Ishikawa (cell line): Measurements from ENCODE around the gene CCDC78.

Experiments
- CEBPB ChIP-seq: IDR thresholded peaks from 2 replicates; pipeline ENCODE4 v1.6.1; 2012
- CREB1 ChIP-seq: IDR thresholded peaks from 2 replicates; pipeline ENCODE4 v1.6.1; 2012; ENCODE audit warnings: low read depth
- EGR1 ChIP-seq: IDR thresholded peaks from 2 replicates; pipeline ENCODE4 v1.6.1; 2012
- EP300 ChIP-seq: IDR thresholded peaks from 2 replicates; pipeline ENCODE4 v1.6.1; 2012; ENCODE audit warnings: borderline replicate concordance
- FOXM1 ChIP-seq: IDR thresholded peaks from 2 replicates; pipeline ENCODE4 v1.6.1; 2012; ENCODE audit warnings: low read depth, borderline replicate concordance
- MAX ChIP-seq: IDR thresholded peaks from 2 replicates; pipeline ENCODE4 v1.6.1; 2012
- NFIC ChIP-seq: IDR thresholded peaks from 2 replicates; pipeline ENCODE4 v1.6.1; 2012
- RAD21 ChIP-seq: IDR thresholded peaks from 2 replicates; pipeline ENCODE4 v1.6.1; 2012; ENCODE audit warnings: low read depth
- REST ChIP-seq: IDR thresholded peaks from 2 replicates; pipeline ENCODE4 v1.6.1; 2012; ENCODE audit warnings: low read depth, mild to moderate bottlenecking
- TAF1 ChIP-seq: IDR thresholded peaks from 2 replicates; pipeline ENCODE4 v1.6.1; 2012; ENCODE audit warnings: low read depth, mild to moderate bottlenecking
- TCF12 ChIP-seq: IDR thresholded peaks from 2 replicates; pipeline ENCODE4 v1.6.1; 2012; ENCODE audit warnings: low read depth
- TEAD4 ChIP-seq: IDR thresholded peaks from 2 replicates; pipeline ENCODE4 v1.6.1; 2012
- YY1 ChIP-seq: IDR thresholded peaks from 2 replicates; pipeline ENCODE4 v1.6.1; 2012; ENCODE audit warnings: low read depth
- ZBTB7A ChIP-seq: IDR thresholded peaks from 2 replicates; pipeline ENCODE4 v1.6.1; 2012; ENCODE audit warnings: low read depth
- TF ChIP-seq, protein P1 (sequence below): IDR thresholded peaks from 2 replicates; pipeline ENCODE4 v1.6.1; 2012

The CCDC78 gene

DNA sequence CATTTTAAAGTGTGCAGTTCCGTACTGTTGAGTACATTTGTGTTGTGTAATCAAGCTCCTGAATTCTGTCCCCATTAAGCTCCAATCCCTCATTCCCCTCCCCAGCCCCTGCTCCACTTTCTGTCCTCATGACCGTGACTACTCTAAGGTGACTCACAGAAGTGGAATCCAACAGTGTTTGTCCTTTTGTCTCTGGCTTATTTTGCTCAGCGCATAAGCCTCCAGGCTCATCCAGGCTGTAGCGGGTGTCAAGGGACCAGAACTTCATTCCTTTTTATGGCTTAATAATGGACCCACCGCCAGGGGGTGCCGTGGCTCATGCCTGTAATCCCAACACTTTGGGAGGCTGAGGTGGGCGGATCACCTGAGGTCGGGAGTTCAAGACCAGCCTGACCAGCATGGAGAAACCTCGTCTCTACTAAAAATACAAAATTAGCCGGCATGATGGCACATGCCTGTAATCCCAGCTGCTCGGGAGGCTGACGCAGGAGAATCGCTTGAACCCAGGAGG, 13.4 kb downstream of the CCDC78 start:
- TF ChIP-seq RAD21 (peak; percentile 35), EP300 (0 out of 2 replicates have a peak, but pooled peaks have one; percentile 37), TEAD4 (peak; percentile 5; the same call in 1 of the 2 replicates), CEBPB (peak; percentile 50; the same call in 1 of the 2 replicates)
- TF ChIP-seq, protein P1, sequence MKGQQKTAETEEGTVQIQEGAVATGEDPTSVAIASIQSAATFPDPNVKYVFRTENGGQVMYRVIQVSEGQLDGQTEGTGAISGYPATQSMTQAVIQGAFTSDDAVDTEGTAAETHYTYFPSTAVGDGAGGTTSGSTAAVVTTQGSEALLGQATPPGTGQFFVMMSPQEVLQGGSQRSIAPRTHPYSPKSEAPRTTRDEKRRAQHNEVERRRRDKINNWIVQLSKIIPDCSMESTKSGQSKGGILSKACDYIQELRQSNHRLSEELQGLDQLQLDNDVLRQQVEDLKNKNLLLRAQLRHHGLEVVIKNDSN = 0 out of 2 replicates have a peak, but pooled peaks have one; percentile 15

DNA sequence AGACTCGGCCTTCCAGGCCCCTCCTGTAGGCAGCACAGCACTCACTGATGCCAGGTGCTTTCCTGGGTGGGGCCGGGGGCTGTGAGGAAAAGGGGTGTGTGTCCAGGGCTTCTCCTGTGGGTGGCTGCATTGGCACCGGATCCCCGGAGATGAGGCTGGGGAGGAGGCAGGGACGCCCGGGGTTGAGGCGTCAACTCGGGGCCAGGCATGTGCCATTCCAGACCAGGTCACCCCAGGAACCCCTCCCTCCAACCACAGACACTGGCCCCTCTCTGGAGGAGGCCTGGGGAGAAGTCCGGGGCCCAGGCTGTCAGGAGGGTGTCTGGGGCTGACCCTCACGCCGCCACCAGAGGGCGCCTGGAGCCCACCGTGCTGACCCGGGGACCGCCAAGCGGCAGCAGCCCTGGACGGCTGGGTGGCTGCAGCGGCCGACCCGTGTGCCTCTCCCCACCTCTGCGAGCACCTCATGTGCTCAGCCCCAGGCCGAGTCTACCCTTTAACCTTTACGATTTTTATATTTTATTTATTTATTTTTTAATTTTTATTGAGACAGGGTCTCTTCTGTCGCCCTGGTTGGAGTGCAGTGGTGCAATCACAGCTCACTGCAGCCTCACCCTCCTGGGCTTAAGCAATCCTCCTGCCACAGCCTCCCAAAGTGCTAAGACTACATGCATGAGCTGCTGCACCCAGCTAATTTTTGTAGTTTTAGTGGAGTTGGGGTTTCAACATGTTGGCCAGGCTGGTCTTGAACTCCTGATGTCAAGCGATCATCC, 14.5 kb downstream of the CCDC78 start:
- TF ChIP-seq RAD21 = peak; percentile 90
- no peak for TF ChIP-seq TAF1

DNA sequence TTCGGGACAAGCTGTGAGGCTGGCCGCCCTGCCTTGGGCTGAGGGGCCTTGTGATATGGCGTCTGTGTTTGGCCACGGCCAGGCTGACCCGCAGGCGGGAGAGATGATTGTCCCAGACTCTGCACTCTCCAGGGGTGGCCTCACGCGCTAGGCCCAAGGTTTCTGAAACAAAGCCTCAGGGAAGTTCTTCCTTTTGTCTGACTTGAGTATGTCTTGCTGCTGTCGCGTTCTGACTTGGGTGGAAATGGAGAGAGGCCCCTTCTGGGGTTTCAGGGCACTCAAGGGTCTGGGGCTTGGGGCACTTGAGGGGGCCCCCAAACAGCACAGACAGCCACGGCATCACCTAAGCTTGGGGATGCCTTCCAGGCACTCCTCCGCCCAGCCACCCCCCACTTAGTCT, 15.2 kb downstream of the CCDC78 start:
- TF ChIP-seq RAD21 (no peak), TEAD4 (no peak), TAF1 (no peak), MAX (no peak), CEBPB (no peak)

DNA sequence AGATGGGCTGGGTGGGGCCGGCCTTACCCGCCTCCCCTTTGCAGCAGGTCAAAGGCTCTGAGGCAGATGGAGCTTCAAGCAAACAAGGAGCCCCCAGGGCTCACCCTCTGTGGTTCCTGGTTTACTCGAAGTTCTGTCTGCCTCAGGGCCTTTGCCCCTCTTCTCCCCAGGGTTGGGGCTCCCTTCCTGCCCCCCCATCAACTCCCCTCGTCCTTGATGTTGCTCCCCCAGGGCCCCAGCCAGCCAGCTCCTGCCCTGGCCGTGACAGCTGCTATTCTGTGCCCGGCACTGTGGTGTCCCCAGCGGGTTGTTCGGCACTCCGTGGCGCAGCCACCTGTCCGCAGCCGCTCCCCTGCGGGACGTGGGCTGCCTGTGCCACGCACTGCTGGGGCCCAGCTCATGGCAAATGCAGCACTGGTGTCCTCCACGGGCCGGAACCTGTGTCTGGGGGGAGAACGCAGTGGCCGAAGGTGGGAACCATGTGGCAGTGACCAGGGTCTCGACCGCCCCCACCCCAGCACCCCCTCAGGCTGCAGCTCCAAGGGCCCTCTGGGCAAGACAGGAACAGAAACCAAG, 15.7 kb downstream of the CCDC78 start:
- TF ChIP-seq FOXM1 (no peak), CEBPB (no peak), TAF1 (no peak)

- TF ChIP-seq FOXM1 = peak; percentile 93
- TF ChIP-seq CREB1 = no peak
- TF ChIP-seq EGR1 = peak; percentile 68
Measured at GRCh38 chr16:709566-710499, 16.4 kb downstream of the CCDC78 start.

GRCh38 chr16:708959-709358, 17.3 kb downstream of the CCDC78 start:
- TF ChIP-seq TCF12 (no peak), CREB1 (no peak), TAF1 (no peak), NFIC (no peak), EP300 (no peak), YY1 (no peak), CEBPB (no peak), RAD21 (no peak), TEAD4 (no peak), MAX (no peak), ZBTB7A (no peak), REST (no peak), EGR1 (no peak), FOXM1 (no peak)
- TF ChIP-seq, protein P1 = no peak

DNA sequence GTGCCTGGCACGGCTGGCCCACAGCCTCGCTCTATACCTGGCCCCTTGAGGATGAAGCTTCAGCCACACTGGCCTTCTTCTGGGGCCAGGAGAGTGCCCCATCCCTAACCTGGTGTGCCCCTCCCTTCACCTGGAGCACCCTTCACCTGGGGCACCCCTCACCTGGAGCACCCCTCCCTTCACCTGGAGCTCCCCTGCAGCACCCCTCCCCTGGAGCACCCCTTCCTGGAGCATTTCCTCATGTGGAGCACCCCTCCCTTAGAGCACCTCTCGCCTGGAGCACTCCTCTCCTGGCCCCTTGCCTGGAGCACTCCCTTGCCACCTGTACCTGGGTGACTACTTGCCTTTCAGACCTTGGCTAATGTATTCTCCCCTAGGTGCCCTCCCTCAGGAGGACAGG, 18.2 kb downstream of the CCDC78 start:
- TF ChIP-seq ZBTB7A (no peak), TEAD4 (no peak), FOXM1 (no peak), CREB1 (no peak), YY1 (no peak), MAX (no peak), NFIC (no peak), EP300 (no peak), TCF12 (no peak)
- TF ChIP-seq, protein P1 = no peak
